Sigmoid colon (tissue), 4 donors: ENCODE data around the gene SEMA4C.

Source experiments
- EP300 ChIP-seq, 4 donors: sonication (generic); formaldehyde crosslinking; IDR thresholded peaks; one replicate each; pipeline ENCODE4 v1.6.1; 2017; ENCODE audit warnings: antibody characterized with exemption in 4 of 4
- POLR2A ChIP-seq, 2 donors: fragments of 450-650 bp; IDR thresholded peaks; one replicate each; pipeline ENCODE4 v1.6.1; 2016; ENCODE audit warnings: antibody characterized with exemption in 2 of 2, mild to moderate bottlenecking in 2 of 2, moderate library complexity in 2 of 2
- POLR2AphosphoS5 ChIP-seq, 4 donors: sonication (generic); formaldehyde crosslinking; IDR thresholded peaks; one replicate each; pipeline ENCODE4 v1.6.1; 2017; ENCODE audit warnings: antibody characterized with exemption in 4 of 4
- TF ChIP-seq, protein P1 (sequence below), 4 experiments: fragments of 450-650 bp in 3 of 4; fragments of 200-600 bp in 1 of 4; IDR thresholded peaks; one replicate each; pipeline ENCODE4 v1.5.1; 2016 to 2019; ENCODE audit warnings: antibody characterized with exemption in 4 of 4, mild to moderate bottlenecking in 3 of 4, moderate library complexity in 2 of 4

- no peak for TF ChIP-seq EP300 (IDR thresholded peaks at IDR 0.05)
- TF ChIP-seq POLR2AphosphoS5 (IDR thresholded peaks at IDR 0.05), result peak in 3 of 4 donors; percentile 12 to 52 (median 46)
- TF ChIP-seq, protein P1, sequence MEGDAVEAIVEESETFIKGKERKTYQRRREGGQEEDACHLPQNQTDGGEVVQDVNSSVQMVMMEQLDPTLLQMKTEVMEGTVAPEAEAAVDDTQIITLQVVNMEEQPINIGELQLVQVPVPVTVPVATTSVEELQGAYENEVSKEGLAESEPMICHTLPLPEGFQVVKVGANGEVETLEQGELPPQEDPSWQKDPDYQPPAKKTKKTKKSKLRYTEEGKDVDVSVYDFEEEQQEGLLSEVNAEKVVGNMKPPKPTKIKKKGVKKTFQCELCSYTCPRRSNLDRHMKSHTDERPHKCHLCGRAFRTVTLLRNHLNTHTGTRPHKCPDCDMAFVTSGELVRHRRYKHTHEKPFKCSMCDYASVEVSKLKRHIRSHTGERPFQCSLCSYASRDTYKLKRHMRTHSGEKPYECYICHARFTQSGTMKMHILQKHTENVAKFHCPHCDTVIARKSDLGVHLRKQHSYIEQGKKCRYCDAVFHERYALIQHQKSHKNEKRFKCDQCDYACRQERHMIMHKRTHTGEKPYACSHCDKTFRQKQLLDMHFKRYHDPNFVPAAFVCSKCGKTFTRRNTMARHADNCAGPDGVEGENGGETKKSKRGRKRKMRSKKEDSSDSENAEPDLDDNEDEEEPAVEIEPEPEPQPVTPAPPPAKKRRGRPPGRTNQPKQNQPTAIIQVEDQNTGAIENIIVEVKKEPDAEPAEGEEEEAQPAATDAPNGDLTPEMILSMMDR (IDR thresholded peaks at IDR 0.05), result no peak
- TF ChIP-seq POLR2A (IDR thresholded peaks at IDR 0.05), result no peak
These were observed 18.5 kb upstream of the SEMA4C start for GRCh38 chr2:96888072-96889011.
